ENCODE data around the gene HMGN4. TPM values are rescaled to one million over a fixed set of nuclear protein-coding genes. Genes with fewer than 3 reads are reported as not detected.

HMGN4 gene
- total RNA-seq, 1 experiment from 2014 or later: 73.8 TPM

DNA sequence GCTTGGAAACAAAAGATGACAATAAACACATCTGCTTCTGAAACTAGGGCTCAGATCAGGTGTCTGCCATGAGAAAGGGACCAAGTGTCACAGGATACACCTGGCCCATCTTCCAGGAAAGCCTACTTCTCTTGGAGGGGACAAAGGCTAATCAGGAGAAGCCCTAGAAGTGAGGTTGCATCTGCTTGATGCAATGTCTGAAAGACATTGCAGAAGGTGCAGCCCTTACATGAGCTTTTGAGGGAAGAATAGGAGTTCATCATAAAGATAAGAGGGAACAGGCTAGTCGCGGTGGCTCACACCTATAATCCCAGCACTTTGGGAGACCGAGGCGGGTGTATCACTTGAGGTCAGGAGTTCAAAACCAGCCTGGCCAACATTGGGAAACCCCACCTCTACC, 40.6 kb upstream of the HMGN4 start:
- H3K9ac ChIP-seq (ENCODE audit: low read length): no peak overlapping the region
- no peak overlapping the region for H3K27ac ChIP-seq (ENCODE audit: low read depth, low read length)
- no peak overlapping the region for H3K4me2 ChIP-seq (ENCODE audit: low read length)
- no peaks in the 10 kb centered on the region for H3K9me2 ChIP-seq (ENCODE audit: insufficient read depth)
- no peaks in the 10 kb centered on the region for H4K20me1 ChIP-seq (ENCODE audit: insufficient read depth)
- peaks cover 0 to 3% of the 10 kb centered on the region in 2 experiments; a peak in 1 of 4 replicates for H3K4me1 ChIP-seq (ENCODE audit: control insufficient read depth in 1 of 2, insufficient read depth in 2 of 2, low read length in 2 of 2)
- no peaks in the 10 kb centered on the region for H3K36me3 ChIP-seq (ENCODE audit: control insufficient read depth in 1 of 2, insufficient read depth in 2 of 2, low read length in 2 of 2)
- intact Hi-C loops (cut with micrococcal nuclease): no loop called here
- no peaks in the 10 kb centered on the region for H3K79me2 ChIP-seq (ENCODE audit: insufficient read depth, low read length)
- CTCF ChIA-PET: no interaction called here
- H3K4me3 ChIP-seq (replicated peaks in 1 of 2; ENCODE audit: low read depth in 1 of 2, low read length in 2 of 2): no peak overlapping the region
- H2AFZ ChIP-seq (ENCODE audit: low read depth, low read length, poor library complexity, severe bottlenecking): no peak overlapping the region
- H3K9me3 ChIP-seq (ENCODE audit: control insufficient read depth in 1 of 2, insufficient read depth in 1 of 2, low read depth in 1 of 2, low read length in 2 of 2): no peaks in the 10 kb centered on the region
- POLR2A ChIA-PET: no interaction called here
- BruUV-seq (replicated peaks): no TSS peak
- DNase-seq (ENCODE audit: low read depth, low spot score) (no peak), ATAC-seq (no peak)
- RAD21 ChIA-PET (ENCODE audit: low non-redundant PET in 1 of 2, low total read pairs in 2 of 2, uncharacterized antibody in 2 of 2, unreplicated experiment in 2 of 2): no interaction called here
- H3K27me3 ChIP-seq (ENCODE audit: insufficient read depth, low read length): no peaks in the 10 kb centered on the region
- no peak for TF ChIP-seq RAD21 (IDR thresholded peaks at IDR 0.05; ENCODE audit: low read depth)
- no peak for TF ChIP-seq EZH2phosphoT487 (IDR thresholded peaks at IDR 0.05; ENCODE audit: borderline replicate concordance)
- TF ChIP-seq, protein P1, sequence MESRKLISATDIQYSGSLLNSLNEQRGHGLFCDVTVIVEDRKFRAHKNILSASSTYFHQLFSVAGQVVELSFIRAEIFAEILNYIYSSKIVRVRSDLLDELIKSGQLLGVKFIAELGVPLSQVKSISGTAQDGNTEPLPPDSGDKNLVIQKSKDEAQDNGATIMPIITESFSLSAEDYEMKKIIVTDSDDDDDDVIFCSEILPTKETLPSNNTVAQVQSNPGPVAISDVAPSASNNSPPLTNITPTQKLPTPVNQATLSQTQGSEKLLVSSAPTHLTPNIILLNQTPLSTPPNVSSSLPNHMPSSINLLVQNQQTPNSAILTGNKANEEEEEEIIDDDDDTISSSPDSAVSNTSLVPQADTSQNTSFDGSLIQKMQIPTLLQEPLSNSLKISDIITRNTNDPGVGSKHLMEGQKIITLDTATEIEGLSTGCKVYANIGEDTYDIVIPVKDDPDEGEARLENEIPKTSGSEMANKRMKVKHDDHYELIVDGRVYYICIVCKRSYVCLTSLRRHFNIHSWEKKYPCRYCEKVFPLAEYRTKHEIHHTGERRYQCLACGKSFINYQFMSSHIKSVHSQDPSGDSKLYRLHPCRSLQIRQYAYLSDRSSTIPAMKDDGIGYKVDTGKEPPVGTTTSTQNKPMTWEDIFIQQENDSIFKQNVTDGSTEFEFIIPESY (IDR thresholded peaks at IDR 0.05; ENCODE audit: extremely low read depth, insufficient replicate concordance, low read length): no peak
- TF ChIP-seq, protein P2, sequence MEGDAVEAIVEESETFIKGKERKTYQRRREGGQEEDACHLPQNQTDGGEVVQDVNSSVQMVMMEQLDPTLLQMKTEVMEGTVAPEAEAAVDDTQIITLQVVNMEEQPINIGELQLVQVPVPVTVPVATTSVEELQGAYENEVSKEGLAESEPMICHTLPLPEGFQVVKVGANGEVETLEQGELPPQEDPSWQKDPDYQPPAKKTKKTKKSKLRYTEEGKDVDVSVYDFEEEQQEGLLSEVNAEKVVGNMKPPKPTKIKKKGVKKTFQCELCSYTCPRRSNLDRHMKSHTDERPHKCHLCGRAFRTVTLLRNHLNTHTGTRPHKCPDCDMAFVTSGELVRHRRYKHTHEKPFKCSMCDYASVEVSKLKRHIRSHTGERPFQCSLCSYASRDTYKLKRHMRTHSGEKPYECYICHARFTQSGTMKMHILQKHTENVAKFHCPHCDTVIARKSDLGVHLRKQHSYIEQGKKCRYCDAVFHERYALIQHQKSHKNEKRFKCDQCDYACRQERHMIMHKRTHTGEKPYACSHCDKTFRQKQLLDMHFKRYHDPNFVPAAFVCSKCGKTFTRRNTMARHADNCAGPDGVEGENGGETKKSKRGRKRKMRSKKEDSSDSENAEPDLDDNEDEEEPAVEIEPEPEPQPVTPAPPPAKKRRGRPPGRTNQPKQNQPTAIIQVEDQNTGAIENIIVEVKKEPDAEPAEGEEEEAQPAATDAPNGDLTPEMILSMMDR (IDR thresholded peaks at IDR 0.05 in 2 of 3, conservative IDR thresholded peaks at IDR 0.05 in 1 of 3; ENCODE audit: borderline replicate concordance in 1 of 3, insufficient read depth in 1 of 3, low read depth in 2 of 3, low read length in 2 of 3): no peak
- TF ChIP-seq TCF7L2 (IDR thresholded peaks at IDR 0.05; ENCODE audit: borderline replicate concordance, extremely low read depth, insufficient read depth, insufficient read length): no peak
- no peak for TF ChIP-seq POLR2AphosphoS5 (IDR thresholded peaks at IDR 0.05; ENCODE audit: low read depth, low read length)
- TF ChIP-seq POLR2A (IDR thresholded peaks at IDR 0.05; ENCODE audit: borderline replicate concordance, extremely low read depth, insufficient read depth, insufficient read length): no peak
- no peak for TF ChIP-seq EGR1 (IDR thresholded peaks at IDR 0.05; ENCODE audit: low read depth)
- no peak for TF ChIP-seq SP1 (IDR thresholded peaks at IDR 0.05; ENCODE audit: low read depth)
- TF ChIP-seq, protein P3, sequence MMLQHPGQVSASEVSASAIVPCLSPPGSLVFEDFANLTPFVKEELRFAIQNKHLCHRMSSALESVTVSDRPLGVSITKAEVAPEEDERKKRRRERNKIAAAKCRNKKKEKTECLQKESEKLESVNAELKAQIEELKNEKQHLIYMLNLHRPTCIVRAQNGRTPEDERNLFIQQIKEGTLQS (IDR thresholded peaks at IDR 0.05): no peak
- TF ChIP-seq ELF1 (IDR thresholded peaks at IDR 0.05; ENCODE audit: borderline replicate concordance, low read depth): no peak
- TF ChIP-seq ZFX (IDR thresholded peaks at IDR 0.05): no peak
- TF ChIP-seq, protein P4, sequence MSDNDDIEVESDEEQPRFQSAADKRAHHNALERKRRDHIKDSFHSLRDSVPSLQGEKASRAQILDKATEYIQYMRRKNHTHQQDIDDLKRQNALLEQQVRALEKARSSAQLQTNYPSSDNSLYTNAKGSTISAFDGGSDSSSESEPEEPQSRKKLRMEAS (IDR thresholded peaks at IDR 0.05): no peak
- TF ChIP-seq CBX3 (IDR thresholded peaks at IDR 0.05; ENCODE audit: low read depth): no peak
- TF ChIP-seq ZNF274 (IDR thresholded peaks at IDR 0.05; ENCODE audit: low read depth, low read length): no peak
- no peak for TF ChIP-seq SIN3A (IDR thresholded peaks at IDR 0.05; ENCODE audit: low read depth)
- TF ChIP-seq EZH2 (IDR thresholded peaks at IDR 0.05): no peak
- no peak for TF ChIP-seq FOSL1 (IDR thresholded peaks at IDR 0.05; ENCODE audit: low read depth)

Data from HCT116 (cell line).